Measurements from ENCODE around the gene UBXN11.

UBXN11 gene

DNA sequence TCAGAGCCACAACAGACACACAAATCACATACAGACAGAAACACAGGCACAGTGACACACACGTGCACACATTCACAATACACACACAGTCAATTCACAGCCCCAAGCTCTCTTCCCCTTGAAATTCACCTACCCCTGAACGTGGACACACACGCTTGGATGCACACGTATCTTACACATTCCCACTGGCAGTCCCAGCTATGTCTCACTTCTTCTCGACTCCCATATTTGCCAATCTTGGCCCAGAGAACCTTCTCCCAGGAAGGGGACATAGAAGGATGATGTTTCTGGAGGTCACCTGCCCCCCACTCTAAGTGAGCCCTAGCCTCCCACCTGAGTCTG, 45.9 kb upstream of the UBXN11 start:
- TF ChIP-seq, protein P1, sequence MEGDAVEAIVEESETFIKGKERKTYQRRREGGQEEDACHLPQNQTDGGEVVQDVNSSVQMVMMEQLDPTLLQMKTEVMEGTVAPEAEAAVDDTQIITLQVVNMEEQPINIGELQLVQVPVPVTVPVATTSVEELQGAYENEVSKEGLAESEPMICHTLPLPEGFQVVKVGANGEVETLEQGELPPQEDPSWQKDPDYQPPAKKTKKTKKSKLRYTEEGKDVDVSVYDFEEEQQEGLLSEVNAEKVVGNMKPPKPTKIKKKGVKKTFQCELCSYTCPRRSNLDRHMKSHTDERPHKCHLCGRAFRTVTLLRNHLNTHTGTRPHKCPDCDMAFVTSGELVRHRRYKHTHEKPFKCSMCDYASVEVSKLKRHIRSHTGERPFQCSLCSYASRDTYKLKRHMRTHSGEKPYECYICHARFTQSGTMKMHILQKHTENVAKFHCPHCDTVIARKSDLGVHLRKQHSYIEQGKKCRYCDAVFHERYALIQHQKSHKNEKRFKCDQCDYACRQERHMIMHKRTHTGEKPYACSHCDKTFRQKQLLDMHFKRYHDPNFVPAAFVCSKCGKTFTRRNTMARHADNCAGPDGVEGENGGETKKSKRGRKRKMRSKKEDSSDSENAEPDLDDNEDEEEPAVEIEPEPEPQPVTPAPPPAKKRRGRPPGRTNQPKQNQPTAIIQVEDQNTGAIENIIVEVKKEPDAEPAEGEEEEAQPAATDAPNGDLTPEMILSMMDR (IDR thresholded peaks at IDR 0.05; ENCODE audit: low read depth, low read length): no peak
- no peak overlapping the region for H3K27ac ChIP-seq

DNA sequence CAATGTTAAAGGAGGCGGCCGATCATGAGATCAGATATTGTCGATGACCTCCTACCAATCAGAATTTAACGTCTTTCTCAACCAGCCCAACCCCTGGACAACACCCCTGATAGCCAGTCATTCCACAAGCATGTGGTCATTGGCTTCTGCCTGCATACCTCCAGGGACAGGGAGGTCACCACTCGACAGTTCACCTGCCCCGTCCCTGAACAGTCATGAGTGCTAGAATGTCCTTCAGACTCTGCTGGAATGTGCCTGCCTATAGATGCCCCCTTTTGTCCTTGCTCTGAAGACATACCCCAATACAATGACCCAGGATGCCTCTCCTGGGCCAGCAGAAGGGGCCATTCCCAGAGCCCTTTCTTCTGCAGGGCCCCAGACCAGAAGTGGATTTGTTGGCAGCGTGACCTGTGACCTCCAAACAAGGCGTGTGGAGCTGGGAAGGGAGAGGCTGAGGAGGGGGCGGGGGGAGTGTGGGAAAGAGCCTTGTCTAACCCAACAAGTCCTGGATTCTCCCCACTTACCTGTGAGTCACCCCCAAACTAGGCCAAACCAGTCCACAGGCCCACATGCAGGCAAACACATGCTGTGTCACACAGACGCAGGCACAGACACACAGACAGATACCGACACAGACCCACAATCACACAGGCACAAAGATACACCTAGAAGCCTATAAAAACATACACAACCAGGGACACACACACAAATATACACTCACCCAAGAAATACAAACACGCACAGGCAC, 45.3 kb upstream of the UBXN11 start:
- DNase-seq: no peak
- Histone ChIP-seq H3K4me3 (ENCODE audit: low read depth, low read length) (no peak overlapping the region), H3K9me3 (ENCODE audit: severe bottlenecking) (no peaks in the 10 kb centered on the region), H3K36me3 (no peaks in the 10 kb centered on the region), H3K27me3 (ENCODE audit: insufficient read depth, low read depth, severe bottlenecking) (no peaks in the 10 kb centered on the region), H3K27ac (no peak overlapping the region)
- TF ChIP-seq, protein P1 (IDR thresholded peaks at IDR 0.05; ENCODE audit: low read depth, low read length): no peak

More for the DNA sequence above, 45.9 kb upstream of the UBXN11 start:
- H3K4me3 ChIP-seq (ENCODE audit: low read depth, low read length): no peak overlapping the region
- H3K36me3 ChIP-seq: no peaks in the 10 kb centered on the region
- no peak for DNase-seq
- H3K27me3 ChIP-seq (ENCODE audit: insufficient read depth, low read depth, severe bottlenecking): no peaks in the 10 kb centered on the region
- no peaks in the 10 kb centered on the region for H3K9me3 ChIP-seq (ENCODE audit: severe bottlenecking)

DNA sequence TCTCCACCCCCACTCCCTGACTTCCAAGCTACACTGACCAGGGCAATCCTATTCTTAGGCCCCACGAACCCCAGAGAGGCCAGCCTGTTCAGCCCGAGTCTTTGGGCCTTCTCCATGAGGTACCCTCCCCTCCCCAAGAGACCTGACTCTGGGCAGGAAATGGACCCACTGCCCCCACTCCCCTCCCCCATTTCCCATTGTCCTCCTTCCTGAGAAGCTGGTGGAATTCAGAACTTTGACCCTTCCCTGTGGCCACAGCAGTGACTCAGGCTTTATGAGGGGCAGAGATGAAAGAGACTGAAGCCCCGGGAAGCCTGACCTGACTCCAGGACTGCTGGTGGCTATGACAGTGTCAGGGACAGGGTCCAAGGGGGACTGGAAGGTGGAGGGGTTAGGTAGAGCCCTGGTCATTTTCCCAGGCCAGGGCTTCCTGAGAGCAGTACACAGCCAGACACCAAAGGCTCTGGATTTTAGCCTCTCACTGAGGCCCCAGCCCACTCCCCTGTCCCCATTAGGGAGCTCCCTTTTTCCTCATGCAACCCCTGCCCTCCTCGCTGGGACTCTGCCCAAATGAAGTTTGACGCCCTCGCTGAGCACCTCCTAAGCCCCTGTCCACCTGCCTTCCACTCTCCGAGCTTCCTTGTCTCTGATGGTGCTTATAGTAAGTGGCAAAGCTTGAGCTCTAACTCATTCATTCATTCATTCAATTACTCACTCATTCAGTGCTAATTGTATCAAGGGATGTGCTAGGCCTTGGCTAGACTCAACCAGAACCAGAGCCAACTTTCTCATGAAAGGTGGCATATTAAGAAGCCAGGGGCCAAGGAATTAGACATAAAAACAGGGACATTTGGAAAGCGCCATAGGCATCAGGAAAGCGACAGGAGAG, 44.5 kb upstream of the UBXN11 start:
- no peak for DNase-seq
- Histone ChIP-seq H3K9me3 (ENCODE audit: severe bottlenecking) (no peaks in the 10 kb centered on the region), H3K36me3 (no peaks in the 10 kb centered on the region), H3K27ac (no peak overlapping the region), H3K4me3 (ENCODE audit: low read depth, low read length) (no peak overlapping the region), H3K27me3 (ENCODE audit: insufficient read depth, low read depth, severe bottlenecking) (no peaks in the 10 kb centered on the region)
- TF ChIP-seq, protein P1 (IDR thresholded peaks at IDR 0.05; ENCODE audit: low read depth, low read length): no peak

DNA sequence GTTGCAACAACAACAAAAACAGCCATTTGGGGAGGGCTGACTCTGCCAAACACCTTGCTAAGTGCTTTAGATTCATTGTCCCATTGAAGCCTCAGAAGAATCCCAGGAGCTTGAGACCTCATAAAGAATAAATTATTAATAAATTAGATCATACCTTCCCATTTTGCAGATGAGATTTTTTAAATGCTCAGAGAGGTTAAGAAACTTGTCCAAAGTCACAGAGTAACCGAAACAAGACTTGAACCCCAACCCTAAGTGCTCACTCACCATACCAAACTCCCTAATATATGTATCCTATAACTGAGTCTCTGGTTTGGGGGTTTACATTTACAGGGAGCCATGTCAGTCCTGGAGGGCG, 43.9 kb upstream of the UBXN11 start:
- no peak overlapping the region for H3K4me3 ChIP-seq (ENCODE audit: low read depth, low read length)
- H3K27me3 ChIP-seq (ENCODE audit: insufficient read depth, low read depth, severe bottlenecking): no peaks in the 10 kb centered on the region
- no peaks in the 10 kb centered on the region for H3K9me3 ChIP-seq (ENCODE audit: severe bottlenecking)
- no peak overlapping the region for H3K27ac ChIP-seq
- TF ChIP-seq, protein P1 (IDR thresholded peaks at IDR 0.05; ENCODE audit: low read depth, low read length): no peak
- H3K36me3 ChIP-seq: no peaks in the 10 kb centered on the region
- no peak for DNase-seq

DNA sequence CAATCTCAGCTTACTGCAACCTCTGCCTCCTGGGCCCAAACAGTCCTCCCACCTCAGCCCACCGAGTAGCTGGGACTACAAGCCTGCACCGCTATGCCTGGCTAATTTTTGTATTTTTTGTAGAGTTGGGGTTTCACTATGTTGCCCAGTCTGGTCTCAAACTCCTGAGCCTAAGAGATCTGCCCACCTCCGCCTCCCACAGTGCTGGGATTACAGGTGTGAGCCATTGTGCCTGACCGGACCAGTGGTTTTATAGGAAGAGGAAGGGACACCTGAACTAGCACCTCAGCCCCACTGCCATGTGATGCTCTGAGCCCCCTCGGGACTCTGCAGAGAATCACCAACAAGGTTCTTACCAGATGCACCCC, 43.4 kb upstream of the UBXN11 start:
- no peak overlapping the region for H3K4me3 ChIP-seq (ENCODE audit: low read depth, low read length)
- no peaks in the 10 kb centered on the region for H3K27me3 ChIP-seq (ENCODE audit: insufficient read depth, low read depth, severe bottlenecking)
- H3K27ac ChIP-seq: no peak overlapping the region
- no peaks in the 10 kb centered on the region for H3K36me3 ChIP-seq
- TF ChIP-seq, protein P1 (IDR thresholded peaks at IDR 0.05; ENCODE audit: low read depth, low read length): no peak
- H3K9me3 ChIP-seq (ENCODE audit: severe bottlenecking): no peaks in the 10 kb centered on the region
- no peak for DNase-seq

Data from WERI-Rb-1 (cell line).